ENCODE measurements around the gene ZFAND6.

The ZFAND6 gene

GRCh38 chr15:80031841-80032240 is 27.6 kb upstream of the ZFAND6 start:
- TF ChIP-seq EZH2 (IDR thresholded peaks at IDR 0.05; ENCODE audit: borderline replicate concordance, low read length), result no peak
- Histone ChIP-seq H2AFZ (ENCODE audit: low read length) (no peak overlapping the region), H3K9me3 (ENCODE audit: low read length) (no peaks in the 10 kb centered on the region), H3F3A (ENCODE audit: insufficient read depth, low read length) (no peaks in the 10 kb centered on the region), H3K4me3 (ENCODE audit: low read depth, low read length, poor library complexity, severe bottlenecking) (no peak overlapping the region), H3K27me3 (ENCODE audit: insufficient read depth, low read length) (no peaks in the 10 kb centered on the region), H3K27ac (ENCODE audit: low read depth, low read length, poor library complexity, severe bottlenecking) (no peak overlapping the region), H3K4me1 (ENCODE audit: insufficient read depth, low read length, severe bottlenecking) (peaks cover 30% of the 10 kb centered on the region), H3K36me3 (ENCODE audit: insufficient read depth, low read length) (no peaks in the 10 kb centered on the region), H3K79me2 (ENCODE audit: insufficient read depth, low read length) (no peaks in the 10 kb centered on the region), H3K9ac (ENCODE audit: low read length) (no peak overlapping the region), H4K20me1 (ENCODE audit: insufficient read depth, low read length) (no peaks in the 10 kb centered on the region), H3K4me2 (ENCODE audit: low read length) (no peak overlapping the region), H3K9me2 (ENCODE audit: low read depth, low read length) (no peaks in the 10 kb centered on the region)

GRCh38 chr15:80034629-80035028 is 24.8 kb upstream of the ZFAND6 start:
- Histone ChIP-seq H4K20me1 (ENCODE audit: insufficient read depth, low read length) (no peaks in the 10 kb centered on the region), H3K9me3 (ENCODE audit: low read length) (no peaks in the 10 kb centered on the region)

DNA sequence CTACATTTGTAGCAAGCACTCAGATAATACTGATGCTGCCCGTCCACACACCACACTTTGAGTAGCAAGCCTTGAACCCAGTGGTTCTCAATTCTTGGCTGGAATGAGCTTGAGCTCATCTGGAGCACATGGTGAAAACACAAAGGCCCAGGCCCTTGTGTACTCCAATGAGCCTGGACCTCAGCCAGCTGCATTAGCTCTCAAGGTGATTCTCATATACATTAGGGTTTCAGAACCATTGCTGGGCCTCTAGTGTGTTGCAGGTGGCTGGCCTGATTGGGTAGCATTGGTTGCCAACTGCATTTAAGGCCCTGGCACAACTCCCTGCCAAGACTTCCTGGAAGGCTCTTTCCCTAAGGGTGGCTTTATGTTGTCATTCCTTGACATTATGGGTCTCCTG is 23.4 kb upstream of the ZFAND6 start:
- Histone ChIP-seq H2AFZ (ENCODE audit: low read length) (no peak overlapping the region), H3K9ac (ENCODE audit: low read length) (no peak overlapping the region), H3F3A (ENCODE audit: insufficient read depth, low read length) (no peaks in the 10 kb centered on the region), H3K9me3 (ENCODE audit: low read length) (no peaks in the 10 kb centered on the region), H3K4me1 (ENCODE audit: insufficient read depth, low read length, severe bottlenecking) (peaks cover 30% of the 10 kb centered on the region), H3K27ac (ENCODE audit: low read depth, low read length, poor library complexity, severe bottlenecking) (no peak overlapping the region), H4K20me1 (ENCODE audit: insufficient read depth, low read length) (no peaks in the 10 kb centered on the region), H3K36me3 (ENCODE audit: insufficient read depth, low read length) (no peaks in the 10 kb centered on the region), H3K4me3 (ENCODE audit: low read depth, low read length, poor library complexity, severe bottlenecking) (no peak overlapping the region), H3K79me2 (ENCODE audit: insufficient read depth, low read length) (no peaks in the 10 kb centered on the region), H3K4me2 (ENCODE audit: low read length) (no peak overlapping the region), H3K27me3 (ENCODE audit: insufficient read depth, low read length) (no peaks in the 10 kb centered on the region), H3K9me2 (ENCODE audit: low read depth, low read length) (no peaks in the 10 kb centered on the region)
- no peak for TF ChIP-seq EZH2 (IDR thresholded peaks at IDR 0.05; ENCODE audit: borderline replicate concordance, low read length)
- TF ChIP-seq, protein P1, sequence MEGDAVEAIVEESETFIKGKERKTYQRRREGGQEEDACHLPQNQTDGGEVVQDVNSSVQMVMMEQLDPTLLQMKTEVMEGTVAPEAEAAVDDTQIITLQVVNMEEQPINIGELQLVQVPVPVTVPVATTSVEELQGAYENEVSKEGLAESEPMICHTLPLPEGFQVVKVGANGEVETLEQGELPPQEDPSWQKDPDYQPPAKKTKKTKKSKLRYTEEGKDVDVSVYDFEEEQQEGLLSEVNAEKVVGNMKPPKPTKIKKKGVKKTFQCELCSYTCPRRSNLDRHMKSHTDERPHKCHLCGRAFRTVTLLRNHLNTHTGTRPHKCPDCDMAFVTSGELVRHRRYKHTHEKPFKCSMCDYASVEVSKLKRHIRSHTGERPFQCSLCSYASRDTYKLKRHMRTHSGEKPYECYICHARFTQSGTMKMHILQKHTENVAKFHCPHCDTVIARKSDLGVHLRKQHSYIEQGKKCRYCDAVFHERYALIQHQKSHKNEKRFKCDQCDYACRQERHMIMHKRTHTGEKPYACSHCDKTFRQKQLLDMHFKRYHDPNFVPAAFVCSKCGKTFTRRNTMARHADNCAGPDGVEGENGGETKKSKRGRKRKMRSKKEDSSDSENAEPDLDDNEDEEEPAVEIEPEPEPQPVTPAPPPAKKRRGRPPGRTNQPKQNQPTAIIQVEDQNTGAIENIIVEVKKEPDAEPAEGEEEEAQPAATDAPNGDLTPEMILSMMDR (IDR thresholded peaks at IDR 0.05; ENCODE audit: low read length), result no peak

More at GRCh38 chr15:80034629-80035028, 24.8 kb upstream of the ZFAND6 start:
- H3K9me2 ChIP-seq (ENCODE audit: low read depth, low read length), result no peaks in the 10 kb centered on the region
- peaks cover 30% of the 10 kb centered on the region for H3K4me1 ChIP-seq (ENCODE audit: insufficient read depth, low read length, severe bottlenecking)
- no peaks in the 10 kb centered on the region for H3K27me3 ChIP-seq (ENCODE audit: insufficient read depth, low read length)
- no peak for TF ChIP-seq EZH2 (IDR thresholded peaks at IDR 0.05; ENCODE audit: borderline replicate concordance, low read length)
- TF ChIP-seq, protein P1 (IDR thresholded peaks at IDR 0.05; ENCODE audit: low read length), result no peak
- no peak overlapping the region for H2AFZ ChIP-seq (ENCODE audit: low read length)
- H3K27ac ChIP-seq (ENCODE audit: low read depth, low read length, poor library complexity, severe bottlenecking), result no peak overlapping the region
- H3K4me3 ChIP-seq (ENCODE audit: low read depth, low read length, poor library complexity, severe bottlenecking), result no peak overlapping the region
- H3K36me3 ChIP-seq (ENCODE audit: insufficient read depth, low read length), result no peaks in the 10 kb centered on the region
- H3K4me2 ChIP-seq (ENCODE audit: low read length), result no peak overlapping the region
- no peaks in the 10 kb centered on the region for H3F3A ChIP-seq (ENCODE audit: insufficient read depth, low read length)
- H3K9ac ChIP-seq (ENCODE audit: low read length), result no peak overlapping the region
- H3K79me2 ChIP-seq (ENCODE audit: insufficient read depth, low read length), result no peaks in the 10 kb centered on the region

DNA sequence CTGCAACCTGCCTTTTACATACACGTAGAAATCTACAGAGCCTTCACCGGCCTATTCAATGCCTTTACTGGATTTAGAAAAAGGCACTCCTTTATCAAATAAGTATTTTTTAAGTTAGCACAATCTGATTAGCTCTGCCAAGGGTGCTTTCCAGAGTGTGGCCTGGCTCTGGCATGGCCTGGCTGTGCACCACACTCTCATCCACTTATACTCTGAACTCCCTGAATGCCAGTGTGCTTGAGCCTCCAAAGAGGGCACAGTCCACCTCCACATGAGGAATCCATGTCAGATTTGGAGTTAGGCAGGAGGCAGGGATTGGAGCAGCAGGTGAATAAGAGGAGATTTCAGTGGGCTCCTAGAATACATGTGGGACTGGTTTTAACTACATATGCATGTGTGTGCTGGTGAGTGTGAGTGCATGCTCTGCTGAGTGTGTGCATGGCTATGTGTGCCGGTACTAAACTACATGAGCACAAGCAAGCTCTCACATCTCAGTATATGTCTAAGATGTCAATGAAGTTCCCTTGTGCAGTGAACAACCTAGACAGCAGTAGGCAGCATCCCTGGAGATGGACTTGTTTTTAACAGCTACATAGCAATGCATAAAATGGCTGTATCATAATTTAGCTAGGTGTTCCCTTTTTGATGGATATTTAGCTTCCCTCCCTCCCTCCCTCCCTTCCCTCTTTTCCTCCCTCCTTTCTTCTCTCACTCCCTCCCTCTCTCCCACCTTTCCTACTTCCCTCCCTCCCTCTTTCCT is 17.8 kb upstream of the ZFAND6 start:
- Histone ChIP-seq H3K9me2 (ENCODE audit: low read depth, low read length) (no peaks in the 10 kb centered on the region), H3K79me2 (ENCODE audit: insufficient read depth, low read length) (no peaks in the 10 kb centered on the region), H4K20me1 (ENCODE audit: insufficient read depth, low read length) (no peaks in the 10 kb centered on the region), H3K4me2 (ENCODE audit: low read length) (no peak overlapping the region), H3K4me3 (ENCODE audit: low read depth, low read length, poor library complexity, severe bottlenecking) (no peak overlapping the region), H3K36me3 (ENCODE audit: insufficient read depth, low read length) (no peaks in the 10 kb centered on the region), H3K9me3 (ENCODE audit: low read length) (no peaks in the 10 kb centered on the region), H2AFZ (ENCODE audit: low read length) (no peak overlapping the region), H3K27ac (ENCODE audit: low read depth, low read length, poor library complexity, severe bottlenecking) (no peak overlapping the region), H3F3A (ENCODE audit: insufficient read depth, low read length) (no peaks in the 10 kb centered on the region), H3K4me1 (ENCODE audit: insufficient read depth, low read length, severe bottlenecking) (no peaks in the 10 kb centered on the region), H3K27me3 (ENCODE audit: insufficient read depth, low read length) (no peaks in the 10 kb centered on the region), H3K9ac (ENCODE audit: low read length) (no peak overlapping the region)
- TF ChIP-seq, protein P1 (IDR thresholded peaks at IDR 0.05; ENCODE audit: low read length), result no peak
- TF ChIP-seq EZH2 (IDR thresholded peaks at IDR 0.05; ENCODE audit: borderline replicate concordance, low read length), result no peak

All from OCI-LY1 (cell line).